ENCODE data around the gene INPP4B.

INPP4B gene

DNA sequence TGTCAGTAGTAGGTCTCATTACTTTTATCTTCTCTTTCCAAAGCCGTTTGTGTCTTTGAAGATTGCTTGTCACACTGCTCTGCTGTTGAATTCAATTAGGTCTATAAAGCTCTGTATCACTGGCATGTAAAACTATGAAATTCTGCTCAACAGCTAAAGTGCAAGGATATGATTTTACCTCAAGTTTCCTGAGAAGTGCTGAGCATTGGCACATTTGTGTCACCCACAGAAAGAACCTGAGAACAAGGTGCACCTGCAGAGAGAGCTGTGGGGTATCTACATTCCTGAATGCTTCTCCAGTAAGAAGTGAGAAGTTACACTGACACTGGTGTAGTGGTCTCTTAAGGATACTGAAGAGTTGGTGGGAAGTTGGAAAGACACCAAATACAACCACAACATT lies 274.0 kb downstream of the INPP4B start:
- DNase-seq (ENCODE audit: low spot score) = no peak

DNA sequence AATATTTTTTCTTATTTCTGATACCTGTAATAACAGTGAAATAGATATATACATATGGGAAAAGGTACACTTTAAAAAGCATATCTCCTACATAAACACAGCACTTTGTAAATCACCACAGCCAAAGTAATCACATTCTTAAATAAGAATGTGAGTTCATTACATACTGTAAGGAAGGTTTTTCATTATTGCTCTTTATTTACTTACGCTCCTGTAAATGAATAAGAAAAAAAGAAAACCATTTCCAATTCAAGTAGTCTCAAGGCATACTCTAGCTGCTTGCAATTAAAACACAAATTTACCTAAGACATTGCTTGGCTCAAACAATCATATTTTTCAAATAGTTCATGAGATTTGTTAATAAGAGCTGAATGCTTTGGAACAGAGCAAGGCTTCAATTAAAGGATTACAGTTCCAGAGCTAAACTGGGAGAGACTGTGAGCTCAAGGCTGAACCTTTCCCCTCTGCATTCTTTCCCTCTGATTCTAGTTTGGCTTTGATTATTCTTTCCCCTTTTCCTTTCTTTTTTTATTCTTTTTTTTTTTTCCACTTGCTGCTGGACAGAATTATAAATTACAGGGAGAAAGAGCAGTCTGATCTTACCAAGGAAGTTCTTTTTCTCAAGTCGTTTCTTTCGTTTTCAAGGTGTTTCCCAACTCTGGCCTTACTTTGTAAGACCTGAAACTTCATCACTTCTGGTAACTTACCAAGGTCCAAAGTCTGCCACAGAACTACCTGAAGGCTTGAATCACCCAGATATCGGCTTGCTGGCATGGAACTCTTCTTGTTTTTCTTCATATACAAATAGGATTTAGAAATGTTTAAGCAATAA lies 278.3 kb downstream of the INPP4B start:
- no peak for DNase-seq (ENCODE audit: low spot score)

DNA sequence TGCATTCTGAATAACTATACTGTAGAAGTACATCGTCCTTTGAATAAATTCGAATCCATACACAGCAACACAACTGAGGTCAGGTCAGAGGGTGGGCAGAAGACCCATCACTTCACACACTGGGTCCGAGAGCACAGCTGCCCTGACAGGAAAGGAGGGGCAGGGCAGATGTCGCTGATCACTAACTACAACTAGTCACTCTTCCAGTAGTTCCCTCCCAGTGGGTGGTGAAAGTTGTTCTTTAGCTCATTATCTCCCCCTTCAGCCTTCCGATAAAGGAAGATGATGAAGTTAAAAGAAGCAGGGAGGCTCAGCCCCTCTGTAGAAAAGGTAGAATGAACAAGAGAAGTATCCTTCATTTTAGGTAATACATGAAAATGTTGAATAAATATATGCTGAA lies 278.9 kb downstream of the INPP4B start:
- no peak for DNase-seq (ENCODE audit: low spot score)

DNA sequence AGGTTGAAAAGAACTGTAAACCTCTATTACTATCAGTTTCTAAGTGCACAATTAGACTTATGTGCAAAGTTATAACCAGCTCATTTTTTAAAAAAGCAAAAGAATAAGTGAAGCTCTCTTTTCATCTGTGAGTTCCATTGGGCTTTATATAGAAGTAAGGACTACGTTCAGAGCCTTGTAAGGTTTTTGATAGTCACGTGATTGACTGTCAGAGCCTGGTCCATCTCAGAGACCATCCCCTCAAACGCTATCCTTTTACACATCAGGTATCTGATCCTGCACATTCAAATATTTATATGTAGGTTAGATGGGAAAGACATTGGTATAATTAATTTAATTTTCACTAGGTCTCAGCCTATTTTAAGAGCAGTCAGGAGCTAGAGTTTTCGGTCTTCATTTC lies 279.3 kb downstream of the INPP4B start:
- no peak for DNase-seq (ENCODE audit: low spot score)

DNA sequence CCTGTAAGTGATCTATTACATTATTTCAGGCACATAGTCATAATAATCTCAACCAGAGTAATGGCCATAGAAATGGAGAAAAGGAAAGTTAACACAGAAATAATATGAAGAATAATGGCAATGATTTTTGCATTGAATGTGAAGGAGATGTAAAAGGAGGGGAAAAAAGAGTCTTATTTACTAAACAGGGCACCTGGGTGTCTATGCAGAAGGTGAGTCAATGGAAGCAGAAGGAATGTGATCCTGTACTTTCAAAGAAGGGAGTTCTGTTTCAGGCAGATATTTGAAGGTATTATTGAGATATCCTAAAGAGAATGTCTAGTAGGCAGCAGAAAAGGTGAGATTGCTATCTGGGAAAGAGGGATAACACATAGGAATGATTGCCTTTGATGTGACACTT lies 279.9 kb downstream of the INPP4B start:
- no peak for DNase-seq (ENCODE audit: low spot score)

DNA sequence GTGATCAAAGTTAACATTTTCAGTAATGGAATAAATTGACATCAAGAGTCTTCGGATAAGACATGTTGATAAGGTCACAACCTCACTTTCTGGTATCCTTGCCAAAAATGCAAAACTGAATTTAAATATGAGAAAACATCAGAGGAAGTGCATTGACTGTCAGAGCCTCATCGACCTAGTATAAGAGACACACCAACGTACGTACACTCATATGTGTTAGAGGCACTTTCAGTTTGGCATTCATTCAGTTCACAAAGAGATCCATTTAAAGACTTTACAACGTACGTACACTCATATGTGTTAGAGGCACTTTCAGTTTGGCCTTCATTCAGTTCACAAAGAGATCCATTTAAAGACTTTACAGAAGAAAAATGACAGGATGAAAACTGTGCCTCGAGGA lies 280.3 kb downstream of the INPP4B start:
- no peak for DNase-seq (ENCODE audit: low spot score)

DNA sequence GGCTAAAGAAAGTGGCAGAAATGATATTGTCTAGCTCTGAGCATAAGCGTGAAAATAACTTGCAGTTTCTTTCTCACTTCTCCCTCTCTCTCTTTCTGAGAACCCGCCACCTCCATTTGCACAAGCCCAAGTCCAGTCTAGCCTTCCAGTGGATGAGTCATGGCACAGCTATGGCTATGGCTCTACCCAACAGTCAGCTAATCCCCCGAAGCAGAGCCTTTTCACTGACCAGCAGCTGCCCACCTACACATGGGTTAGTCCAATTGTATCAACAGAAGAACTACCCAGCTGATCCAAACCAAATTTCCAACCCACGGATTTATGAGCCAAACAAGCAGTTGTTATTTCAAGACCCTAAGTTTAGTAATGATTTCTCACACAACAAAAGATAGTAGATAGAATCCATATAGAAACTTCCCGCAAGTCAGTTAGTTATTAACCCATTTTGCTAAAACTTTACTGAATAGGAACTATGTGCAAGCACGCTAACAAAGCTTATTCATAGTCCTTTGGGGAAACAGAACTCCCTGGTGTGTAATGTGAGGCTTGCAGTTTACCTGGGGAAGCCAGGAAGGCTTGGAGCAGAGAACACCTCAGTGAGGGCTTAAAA lies 282.3 kb downstream of the INPP4B start:
- DNase-seq (ENCODE audit: low spot score) = no peak

DNA sequence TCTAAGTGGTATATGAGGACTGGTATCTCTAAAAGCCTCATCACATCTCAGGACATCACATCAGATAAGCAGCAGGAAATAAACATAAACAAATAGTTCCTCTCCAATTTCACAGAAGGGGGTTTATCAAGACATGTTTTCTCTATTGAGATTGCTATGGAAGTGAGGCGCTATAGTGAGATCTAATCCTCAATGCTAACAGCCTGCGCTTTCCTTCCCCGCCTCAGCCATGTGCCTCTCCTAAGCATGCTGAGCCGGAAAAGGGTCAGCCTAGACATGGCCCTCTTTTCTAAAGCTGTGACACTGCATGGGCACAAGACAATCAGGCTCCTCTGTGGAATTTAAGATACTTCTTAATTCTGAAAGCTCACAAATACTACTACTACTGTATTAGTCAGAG lies 286.1 kb downstream of the INPP4B start:
- DNase-seq (ENCODE audit: low spot score) = no peak

DNA sequence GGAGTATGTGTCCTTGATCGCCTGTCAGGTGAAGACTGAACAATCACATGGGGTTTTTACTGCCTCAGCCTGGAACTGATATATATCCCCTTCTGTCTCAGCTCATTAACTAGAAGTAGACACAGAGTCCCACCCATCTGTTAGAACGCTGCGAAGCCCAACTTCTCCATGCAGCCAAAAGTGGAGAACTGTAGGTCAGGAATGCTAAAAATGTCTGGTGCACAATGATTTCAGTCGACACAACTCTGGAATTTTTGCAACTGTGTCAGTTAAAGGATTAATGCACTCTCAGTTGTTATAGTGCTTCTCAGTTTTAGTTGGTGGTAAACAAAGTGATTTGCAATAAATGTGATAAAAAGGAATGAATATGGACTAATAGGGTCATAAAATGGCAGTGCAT lies 287.2 kb downstream of the INPP4B start:
- no peak for DNase-seq (ENCODE audit: low spot score)

DNA sequence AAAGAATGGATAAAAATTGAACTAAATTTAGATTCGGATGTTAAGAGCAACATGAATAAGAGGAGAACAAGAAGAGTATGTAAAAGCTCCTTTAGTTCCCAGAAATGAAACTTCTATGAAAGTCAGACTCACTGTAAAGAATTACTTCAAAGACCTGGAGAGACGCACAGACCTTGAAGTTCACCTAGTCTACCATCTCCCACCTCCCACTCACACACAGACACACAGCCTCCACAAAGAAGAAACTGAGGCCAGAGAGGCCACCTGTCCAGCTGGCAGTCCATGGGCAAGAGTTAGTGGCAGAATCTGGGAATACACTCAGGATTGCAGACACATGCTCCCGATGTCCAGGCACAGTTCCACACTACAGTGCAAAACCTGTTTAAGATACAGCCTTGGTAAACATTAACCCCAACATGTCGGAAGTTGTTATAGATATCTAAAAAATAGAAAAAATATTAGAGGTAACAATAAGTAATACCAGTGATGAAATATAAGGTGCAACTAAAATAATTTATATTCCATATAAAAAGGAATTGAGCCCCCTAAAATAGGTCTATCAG lies 288.8 kb downstream of the INPP4B start:
- no peak for DNase-seq (ENCODE audit: low spot score)

DNA sequence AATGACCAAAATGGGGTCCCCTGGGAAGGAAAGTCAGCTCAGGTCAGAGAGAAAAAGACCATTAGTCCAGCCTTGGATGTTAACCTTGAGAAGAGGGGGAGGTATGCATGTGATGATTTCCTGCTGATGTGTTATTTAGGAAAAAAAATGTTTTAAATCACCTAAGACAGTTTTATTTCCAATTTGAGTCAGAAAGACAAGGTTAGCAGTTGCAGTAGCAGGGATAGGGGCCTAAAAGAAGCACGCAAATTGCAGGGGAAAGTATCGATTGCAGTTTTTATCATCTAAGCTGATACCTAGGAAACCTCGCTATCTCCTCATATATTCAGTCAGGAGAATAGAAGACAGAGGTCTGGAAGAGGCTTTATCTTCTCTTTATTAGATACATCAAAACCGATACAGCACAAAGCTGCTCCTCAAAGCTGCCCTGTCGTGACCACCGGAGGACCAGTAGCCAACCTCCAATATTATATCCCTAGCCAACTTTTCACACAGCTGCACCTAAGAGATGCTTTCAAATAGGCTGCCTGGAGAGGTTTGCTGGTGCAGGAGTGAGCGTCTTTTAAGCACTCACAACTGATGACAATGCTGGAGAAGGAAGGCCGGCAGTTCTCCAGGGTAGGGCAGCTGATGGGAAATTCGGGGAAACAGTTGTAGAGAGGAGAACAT lies 289.4 kb downstream of the INPP4B start:
- DNase-seq (ENCODE audit: low spot score) = no peak

DNA sequence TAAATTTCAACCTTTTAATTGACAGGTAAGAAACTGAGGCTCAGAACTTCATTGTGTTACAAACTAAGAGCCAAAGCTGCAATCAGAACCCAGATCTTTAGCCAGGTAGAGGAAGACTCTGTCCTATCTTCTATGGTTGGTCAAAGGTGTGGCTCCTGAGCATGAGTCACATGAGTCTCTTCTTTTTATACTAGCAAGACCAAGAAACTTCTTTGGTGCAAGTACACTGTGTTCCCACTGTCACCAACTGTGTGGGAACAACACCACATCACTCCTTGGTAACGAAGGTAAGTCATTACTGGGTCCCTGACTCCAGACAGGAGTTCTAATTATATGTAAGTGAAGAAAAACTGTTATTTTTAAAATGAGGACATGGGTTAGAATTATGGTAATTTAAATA lies 290.1 kb downstream of the INPP4B start:
- DNase-seq (ENCODE audit: low spot score) = no peak

DNA sequence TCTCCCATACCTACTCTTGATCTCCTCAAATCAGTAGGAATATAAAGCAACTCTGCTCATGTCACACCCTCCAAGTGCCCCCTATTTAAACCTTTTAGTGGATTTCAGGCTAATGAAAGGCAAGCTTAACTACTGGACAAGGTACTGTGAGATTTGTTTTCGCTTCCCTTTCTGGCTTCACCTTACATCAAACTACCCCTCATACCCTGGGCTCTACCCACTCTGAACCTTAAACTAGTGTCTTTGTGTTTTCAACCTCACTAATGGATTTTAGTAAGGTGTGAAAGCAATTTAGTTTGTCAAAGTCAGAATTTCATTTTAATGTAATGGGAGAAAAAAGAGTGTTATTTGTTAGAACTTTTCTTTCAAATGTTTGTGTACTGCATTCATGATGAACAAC lies 291.7 kb downstream of the INPP4B start:
- no peak for DNase-seq (ENCODE audit: low spot score)

DNA sequence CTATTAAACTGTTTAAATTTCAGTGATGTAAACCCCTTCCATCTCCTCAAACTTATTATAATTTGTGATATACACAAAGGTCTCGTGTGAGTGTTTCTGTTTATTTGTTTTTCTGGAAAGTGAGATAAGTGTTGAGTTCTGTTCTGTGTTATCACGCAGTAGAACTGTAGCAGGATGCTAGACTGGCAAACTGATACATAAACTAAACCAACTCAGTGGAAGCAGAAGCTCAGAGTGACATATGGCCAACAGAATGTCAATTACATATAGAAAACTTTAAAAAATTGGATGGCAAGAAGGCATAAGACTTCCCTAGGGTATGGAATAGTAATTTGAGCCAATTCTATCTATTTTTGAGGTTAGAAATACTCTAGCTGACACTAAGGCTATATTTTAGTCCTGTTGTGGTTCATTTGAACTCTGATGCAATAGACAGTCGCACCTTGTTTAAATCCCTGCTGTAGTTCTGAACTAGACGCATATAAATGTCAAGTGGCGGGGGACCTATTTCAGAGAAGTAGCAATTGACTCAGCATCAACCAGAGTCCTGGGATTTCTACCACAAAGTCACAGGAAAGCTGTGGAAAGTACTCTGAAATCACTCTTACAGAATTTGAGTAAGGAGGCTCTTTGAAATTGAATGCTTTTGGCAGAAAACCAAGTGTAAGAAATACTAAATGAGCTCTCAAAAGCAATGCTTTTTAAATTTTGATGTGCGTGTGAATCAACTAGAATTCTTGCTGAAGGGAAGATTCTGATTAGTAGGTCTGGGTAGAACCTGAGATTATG lies 294.4 kb downstream of the INPP4B start:
- DNase-seq (ENCODE audit: low spot score) = no peak

DNA sequence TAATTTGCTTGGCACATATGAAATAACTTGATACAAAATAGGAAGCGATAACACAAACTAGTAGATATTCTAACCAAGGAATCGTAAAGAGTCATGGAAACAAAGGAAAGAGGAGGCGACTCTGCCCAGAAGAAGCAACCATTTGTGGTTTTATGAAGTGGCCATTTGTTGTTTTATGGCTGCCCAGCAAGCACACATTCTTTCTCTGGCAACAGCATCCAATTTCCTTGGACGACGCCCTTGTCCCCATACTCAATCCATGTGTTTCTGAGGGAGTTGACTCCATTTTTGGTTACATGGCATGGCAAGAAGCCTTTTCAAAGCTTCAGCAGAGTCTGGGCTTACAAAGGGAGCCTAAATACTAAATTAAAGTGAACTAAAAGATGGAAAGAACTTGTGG lies 295.1 kb downstream of the INPP4B start:
- no peak for DNase-seq (ENCODE audit: low spot score)

DNA sequence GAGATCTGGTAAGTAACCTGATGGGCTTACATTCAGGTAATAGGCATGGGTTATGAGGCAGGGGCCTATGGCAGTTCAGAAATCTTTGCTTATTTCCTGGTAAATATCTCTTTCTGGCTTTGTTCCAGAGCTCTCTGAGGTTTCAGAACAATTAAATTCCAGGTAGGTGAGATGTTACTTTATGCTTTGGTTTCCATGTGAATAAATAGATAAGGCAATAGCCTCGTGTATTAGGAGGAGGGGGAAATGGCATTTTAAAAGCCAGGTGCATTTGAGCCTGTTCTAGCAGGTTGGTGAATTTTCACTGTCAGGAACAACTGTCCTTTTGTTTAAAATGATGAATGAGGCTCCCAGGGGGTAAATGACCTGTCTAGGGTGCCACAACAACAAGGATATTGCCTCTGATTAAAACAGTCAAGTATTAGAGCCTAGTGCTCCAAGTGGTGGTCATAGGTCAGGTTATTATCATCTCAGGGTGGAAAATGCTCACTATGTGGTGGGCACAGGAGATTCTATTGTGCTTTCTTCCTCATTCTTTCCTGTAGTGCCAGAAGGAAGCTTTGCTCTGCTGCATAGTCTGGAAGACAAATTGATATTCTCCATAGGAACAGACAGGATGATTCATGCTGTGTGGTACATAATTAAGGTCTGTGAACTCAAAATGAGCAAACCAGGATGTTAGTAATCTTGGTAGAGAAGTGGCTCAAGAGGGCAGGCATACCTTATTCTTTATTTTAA lies 296.2 kb downstream of the INPP4B start:
- peak; percentile 91 for DNase-seq (ENCODE audit: low spot score)

DNA sequence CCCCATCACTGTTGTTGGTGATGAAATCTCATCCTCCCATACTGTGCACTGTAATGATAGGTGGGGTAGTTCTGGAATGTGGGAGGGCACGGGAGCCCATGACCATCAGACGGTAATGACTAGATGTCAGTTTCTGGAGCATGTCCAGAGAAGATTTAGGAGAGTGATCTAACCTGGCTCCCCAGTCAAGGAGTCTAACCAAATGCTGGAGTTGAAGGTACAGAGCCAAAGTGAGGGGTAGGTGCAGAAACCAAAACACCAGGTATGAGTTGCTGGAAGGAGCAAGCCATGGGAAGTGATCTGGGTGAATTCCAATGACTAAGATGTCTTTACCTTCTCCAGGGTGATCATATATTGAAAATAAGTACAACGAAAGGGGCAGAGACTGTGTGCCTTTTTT lies 296.9 kb downstream of the INPP4B start:
- no peak for DNase-seq (ENCODE audit: low spot score)

DNA sequence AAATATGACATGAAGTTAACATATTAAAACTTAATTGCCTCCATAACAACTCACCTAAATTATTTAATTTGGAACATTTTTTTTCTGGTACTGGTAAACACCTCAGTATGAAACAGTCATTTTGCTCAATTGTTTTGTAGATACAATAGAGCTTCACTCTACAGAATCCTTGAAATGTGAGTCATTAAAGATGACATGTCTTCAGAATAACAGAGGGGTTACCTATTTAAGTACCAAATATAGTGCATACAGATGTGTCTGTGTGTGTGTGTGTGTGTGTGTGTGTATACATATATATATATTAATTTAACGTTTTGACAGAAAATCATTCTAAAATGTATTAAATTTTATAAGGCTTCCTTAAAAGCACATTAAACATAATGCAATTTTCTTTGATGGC lies 297.6 kb downstream of the INPP4B start:
- DNase-seq (ENCODE audit: low spot score) = peak; percentile 45

DNA sequence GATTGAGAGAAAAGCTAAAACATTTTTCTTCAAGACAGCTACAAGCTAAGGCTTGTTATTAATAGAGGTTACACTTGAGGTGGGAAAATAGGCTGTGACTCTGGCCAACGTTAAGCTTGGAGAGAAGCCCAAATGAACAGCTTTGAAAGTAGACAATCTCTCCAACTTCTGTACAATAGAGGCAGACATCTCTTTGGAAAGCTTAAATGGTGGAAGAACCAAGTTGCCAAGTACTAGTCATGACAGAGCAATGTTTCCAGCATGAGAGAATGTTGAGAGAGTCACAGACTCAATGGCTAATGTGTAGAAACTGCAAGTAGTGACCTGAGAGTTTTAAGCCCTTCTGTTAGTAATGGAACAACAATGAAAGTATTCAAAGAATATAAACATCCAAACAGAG lies 298.1 kb downstream of the INPP4B start:
- peak; percentile 12 for DNase-seq (ENCODE audit: low spot score)

DNA sequence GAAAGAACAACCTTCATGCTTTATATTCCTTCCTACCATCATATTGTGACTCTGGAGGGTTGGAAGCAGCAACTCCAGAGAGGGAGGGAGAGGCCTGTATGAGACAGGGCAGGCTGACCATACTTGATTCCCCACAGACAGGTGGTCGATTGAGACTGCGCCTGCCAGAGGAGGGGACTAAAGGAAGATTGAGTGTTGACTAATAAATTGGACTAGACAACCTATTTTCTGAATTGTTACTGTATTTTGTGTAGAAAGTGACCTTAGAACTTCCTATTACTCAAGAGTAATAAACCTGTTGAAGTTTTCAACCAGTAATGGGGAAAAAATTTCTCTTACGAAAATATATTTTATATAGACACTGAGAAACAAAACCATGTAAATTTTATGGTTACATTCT lies 301.5 kb downstream of the INPP4B start:
- DNase-seq (ENCODE audit: low spot score) = no peak

DNA sequence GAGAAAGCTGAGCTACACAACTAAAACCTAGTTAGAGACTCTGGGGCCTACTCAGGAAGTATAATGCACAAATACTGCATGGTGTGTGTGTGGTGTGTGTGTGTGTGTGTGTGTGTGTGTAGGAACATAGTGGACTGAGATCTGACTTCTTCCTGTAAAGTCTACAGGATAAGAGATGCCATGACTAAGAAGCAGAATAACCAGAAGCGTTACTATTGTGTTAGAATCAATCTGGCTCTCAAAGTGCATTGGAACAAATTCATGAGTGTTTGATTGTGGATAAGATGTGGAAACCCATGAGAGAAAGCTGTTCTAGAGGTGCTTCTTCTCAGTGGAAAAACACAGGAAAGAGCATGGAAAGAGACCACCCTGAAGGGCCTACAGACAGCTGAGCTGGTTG lies 302.1 kb downstream of the INPP4B start:
- peak; percentile 3 for DNase-seq (ENCODE audit: low spot score)

DNA sequence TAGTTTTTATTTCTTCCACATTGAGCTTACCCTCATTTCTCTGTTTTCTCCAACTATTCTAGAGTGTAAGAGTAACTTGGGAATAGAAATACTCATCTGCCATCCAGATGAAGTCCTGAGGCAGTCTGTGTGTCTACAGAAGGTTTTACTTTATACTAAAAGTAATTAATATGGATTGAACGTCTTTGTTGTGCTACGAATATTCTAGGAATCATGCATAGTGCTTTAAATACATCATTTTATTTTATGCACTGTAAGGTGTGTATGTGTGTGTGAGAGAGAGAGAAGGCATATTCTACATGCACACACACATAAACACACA lies 305.7 kb downstream of the INPP4B start:
- no peak for DNase-seq (ENCODE audit: low spot score)

All from kidney capillary endothelial cell (primary cell).